Measurements from ENCODE around the gene SLC7A14. TPM values are rescaled to one million over a fixed set of nuclear protein-coding genes. Genes with fewer than 3 reads are reported as not detected.

The SLC7A14 gene
- total and polyA plus RNA-seq, 2 experiments from 2014 or later: 0.05 TPM; not detected in 1

DNA sequence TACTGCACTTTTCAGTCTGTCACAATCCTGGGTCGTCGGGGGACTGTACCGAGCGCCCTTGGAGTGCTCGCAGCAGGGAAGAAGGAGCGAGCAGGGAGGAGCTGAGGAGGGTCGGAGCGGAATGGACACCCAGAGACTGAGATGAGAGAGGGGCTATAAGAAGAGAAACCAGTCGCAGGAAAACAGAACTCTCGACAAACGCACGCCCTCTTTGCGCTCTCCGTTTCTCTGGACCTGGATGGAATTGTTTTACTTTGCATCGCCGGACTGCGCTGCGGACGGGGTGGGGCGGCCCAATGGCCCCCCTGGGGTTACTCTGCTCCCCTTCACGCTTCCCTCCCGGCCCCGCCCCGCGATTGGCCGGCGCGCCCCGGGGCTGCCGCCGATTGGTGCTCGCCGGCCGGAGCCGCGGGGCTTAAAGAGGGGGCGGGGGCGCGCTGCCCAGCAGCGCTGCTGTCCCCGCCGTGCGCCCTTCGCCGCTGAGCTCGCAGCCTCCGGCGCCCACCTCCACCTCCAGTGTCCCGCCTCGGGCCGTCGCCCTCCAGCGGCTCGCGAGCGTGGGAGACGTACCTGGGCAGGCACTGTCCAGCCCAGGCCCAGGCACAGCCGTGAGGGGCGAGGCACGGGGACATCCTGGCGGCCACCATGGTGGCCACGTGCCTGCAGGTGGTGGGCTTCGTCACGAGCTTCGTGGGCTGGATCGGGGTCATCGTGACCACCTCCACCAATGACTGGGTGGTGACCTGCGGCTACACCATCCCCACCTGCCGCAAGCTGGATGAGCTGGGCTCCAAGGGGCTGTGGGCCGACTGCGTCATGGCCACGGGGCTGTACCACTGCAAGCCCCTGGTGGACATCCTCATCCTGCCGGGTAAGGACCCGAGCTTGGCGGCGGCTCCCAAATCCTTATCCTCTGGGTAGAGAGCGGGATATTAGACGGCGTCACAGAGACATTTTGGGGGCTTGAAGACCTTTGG is 167.2 kb downstream of the SLC7A14 start, which contains the start of gene CLDN11:
Gene CLDN11 (plus strand): TSS at position 447 of the 977 bp plus-strand sequence. CDS start 199 bp downstream, at position 646.
- Histone ChIP-seq H3K79me2 (ENCODE audit: insufficient read depth) (peaks cover 49% of the 10 kb centered on the region), H2AFZ (peak within 1 kb of the TSS; percentile 89), H3F3A (ENCODE audit: insufficient read depth) (peaks cover 17% of the 10 kb centered on the region), H3K9me2 (ENCODE audit: insufficient read depth) (no peaks in the 10 kb centered on the region), H3K9me3 (ENCODE audit: low read depth) (no peaks in the 10 kb centered on the region), H3K4me3 (peak within 1 kb of the TSS; percentile 82), H3K27ac (peak within 1 kb of the TSS; percentile 64), H3K36me3 (ENCODE audit: low read depth) (no peaks in the 10 kb centered on the region), H4K20me1 (ENCODE audit: insufficient read depth) (no peaks in the 10 kb centered on the region), H3K4me1 (ENCODE audit: insufficient read depth) (peaks cover 17% of the 10 kb centered on the region), H3K9ac (peak within 1 kb of the TSS; percentile 84), H3K27me3 (replicated peaks; ENCODE audit: insufficient read depth) (no peaks in the 10 kb centered on the region), H3K4me2 (ENCODE audit: unreplicated experiment) (peak within 1 kb of the TSS; percentile 93)
- TF ChIP-seq EZH2 (IDR thresholded peaks at IDR 0.05; ENCODE audit: insufficient read depth, poor library complexity, severe bottlenecking) (no peak), EZH2phosphoT487 (IDR thresholded peaks at IDR 0.05; ENCODE audit: insufficient read depth, low read depth) (no peak)
- in situ Hi-C loops (cut with MboI): loop anchor here (10.0 kb wide), 1 partner anchor 396 kb away; no protein-coding TSS in a partner anchor
- peak; percentile 78 for DNase-seq
- 3 to 4% methylated on average over 51 to 60 of the region's 79 CpGs for WGBS, 2 experiments (ENCODE audit: low coverage in 1 of 2, low lambda C conversion rate in 2 of 2, missing lambda C conversion rate in 2 of 2)

DNA sequence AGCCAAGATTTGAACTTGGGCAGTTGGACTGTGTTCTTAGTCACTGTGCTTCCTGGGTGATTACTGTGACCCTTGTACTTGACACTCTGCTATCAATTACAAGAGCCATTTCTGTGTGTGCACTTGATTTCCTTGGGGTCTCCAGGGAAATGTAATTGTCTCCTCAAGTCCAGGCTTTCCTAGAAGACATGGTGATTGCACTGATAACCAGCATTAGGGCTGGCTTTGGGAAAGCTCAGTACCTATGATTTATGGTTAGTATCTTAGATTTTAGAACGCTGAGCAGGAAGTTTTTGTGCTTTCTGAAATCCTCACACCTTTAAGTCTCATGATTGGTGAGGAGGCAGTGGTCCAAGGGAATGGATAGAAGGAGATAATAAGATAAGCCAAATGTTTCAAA is 168.8 kb downstream of the SLC7A14 start:
- Histone ChIP-seq H3K79me2 (ENCODE audit: insufficient read depth) (peaks cover 33% of the 10 kb centered on the region), H3K27ac (no peak overlapping the region)
- in situ Hi-C loops (cut with MboI): loop anchor here (10.0 kb wide), 1 partner anchor 398 kb away; no protein-coding TSS in a partner anchor

GRCh38 chr3:170414202-170414663 is 171.6 kb downstream of the SLC7A14 start:
- 0 out of 2 replicates have a peak overlapping the region, but pooled peaks have one; percentile 25 for H3K4me3 ChIP-seq
- no peaks in the 10 kb centered on the region for H3K9me3 ChIP-seq (ENCODE audit: low read depth)
- 1 to 2% methylated on average over 5 of the region's 5 CpGs for WGBS, 2 experiments (ENCODE audit: low coverage in 1 of 2, low lambda C conversion rate in 2 of 2, missing lambda C conversion rate in 2 of 2)
- peaks cover 13% of the 10 kb centered on the region for H3F3A ChIP-seq (ENCODE audit: insufficient read depth)
- peaks cover 6% of the 10 kb centered on the region for H3K79me2 ChIP-seq (ENCODE audit: insufficient read depth)
- H4K20me1 ChIP-seq (ENCODE audit: insufficient read depth): no peaks in the 10 kb centered on the region
- H3K9ac ChIP-seq: no peak overlapping the region
- in situ Hi-C loops (cut with MboI): loop anchor here (10.0 kb wide), 1 partner anchor 401 kb away; no protein-coding TSS in a partner anchor
- 0 out of 2 replicates have a peak overlapping the region, but pooled peaks have one; percentile 14 for H2AFZ ChIP-seq
- H3K4me1 ChIP-seq (ENCODE audit: insufficient read depth): peaks cover 14% of the 10 kb centered on the region
- no peaks in the 10 kb centered on the region for H3K36me3 ChIP-seq (ENCODE audit: low read depth)
- H3K4me2 ChIP-seq (ENCODE audit: unreplicated experiment): peak overlapping the region; percentile 74
- H3K27me3 ChIP-seq (replicated peaks; ENCODE audit: insufficient read depth): no peaks in the 10 kb centered on the region
- H3K27ac ChIP-seq: peak overlapping the region; percentile 50
- H3K9me2 ChIP-seq (ENCODE audit: insufficient read depth): no peaks in the 10 kb centered on the region
- peak; percentile 90 for DNase-seq
- TF ChIP-seq EZH2phosphoT487 (IDR thresholded peaks at IDR 0.05; ENCODE audit: insufficient read depth, low read depth): no peak
- TF ChIP-seq EZH2 (IDR thresholded peaks at IDR 0.05; ENCODE audit: insufficient read depth, poor library complexity, severe bottlenecking): no peak

More for the DNA sequence above, 168.8 kb downstream of the SLC7A14 start:
- H3K4me3 ChIP-seq: no peak overlapping the region
- H4K20me1 ChIP-seq (ENCODE audit: insufficient read depth): no peaks in the 10 kb centered on the region
- H3K9ac ChIP-seq: no peak overlapping the region
- TF ChIP-seq EZH2 (IDR thresholded peaks at IDR 0.05; ENCODE audit: insufficient read depth, poor library complexity, severe bottlenecking): no peak
- peaks cover 22% of the 10 kb centered on the region for H3K4me1 ChIP-seq (ENCODE audit: insufficient read depth)
- peaks cover 20% of the 10 kb centered on the region for H3F3A ChIP-seq (ENCODE audit: insufficient read depth)
- DNase-seq: no peak
- WGBS, 2 experiments (ENCODE audit: low coverage in 1 of 2, low lambda C conversion rate in 2 of 2, missing lambda C conversion rate in 2 of 2): 96 to 100% methylated on average over 1 of the region's 1 CpG
- no peaks in the 10 kb centered on the region for H3K9me2 ChIP-seq (ENCODE audit: insufficient read depth)
- no peaks in the 10 kb centered on the region for H3K36me3 ChIP-seq (ENCODE audit: low read depth)
- no peak overlapping the region for H2AFZ ChIP-seq
- H3K27me3 ChIP-seq (replicated peaks; ENCODE audit: insufficient read depth): no peaks in the 10 kb centered on the region
- no peaks in the 10 kb centered on the region for H3K9me3 ChIP-seq (ENCODE audit: low read depth)
- no peak overlapping the region for H3K4me2 ChIP-seq (ENCODE audit: unreplicated experiment)

- no peak overlapping the region for H2AFZ ChIP-seq
- H3K79me2 ChIP-seq (ENCODE audit: insufficient read depth): no peaks in the 10 kb centered on the region
- H3K4me1 ChIP-seq (ENCODE audit: insufficient read depth): peaks cover 14% of the 10 kb centered on the region
- no peak overlapping the region; the same call in 1 of the 2 replicates for H3K27ac ChIP-seq
- no peaks in the 10 kb centered on the region for H3K9me2 ChIP-seq (ENCODE audit: insufficient read depth)
- in situ Hi-C loops (cut with MboI): loop anchor here (10.0 kb wide), 1 partner anchor 402 kb away; no protein-coding TSS in a partner anchor
- TF ChIP-seq EZH2phosphoT487 (IDR thresholded peaks at IDR 0.05; ENCODE audit: insufficient read depth, low read depth) (no peak), EZH2 (IDR thresholded peaks at IDR 0.05; ENCODE audit: insufficient read depth, poor library complexity, severe bottlenecking) (no peak)
- H3K36me3 ChIP-seq (ENCODE audit: low read depth): no peaks in the 10 kb centered on the region
- no peak overlapping the region for H3K4me3 ChIP-seq
- H4K20me1 ChIP-seq (ENCODE audit: insufficient read depth): no peaks in the 10 kb centered on the region
- 96 to 100% methylated on average over 4 of the region's 4 CpGs for WGBS, 2 experiments (ENCODE audit: low coverage in 1 of 2, low lambda C conversion rate in 2 of 2, missing lambda C conversion rate in 2 of 2)
- no peak overlapping the region for H3K9ac ChIP-seq
- no peak overlapping the region for H3K4me2 ChIP-seq (ENCODE audit: unreplicated experiment)
- H3K9me3 ChIP-seq (ENCODE audit: low read depth): no peaks in the 10 kb centered on the region
- DNase-seq: no peak
- no peaks in the 10 kb centered on the region for H3K27me3 ChIP-seq (replicated peaks; ENCODE audit: insufficient read depth)
- H3F3A ChIP-seq (ENCODE audit: insufficient read depth): peaks cover 13% of the 10 kb centered on the region
These were observed 172.6 kb downstream of the SLC7A14 start for GRCh38 chr3:170413291-170413690.

Data from GM23248 (cell line).